Tibial nerve (tissue), 4 donors: ENCODE measurements around the gene MTCL1.

Source experiments
- CTCF ChIP-seq, 5 experiments: fragments of 200-600 bp in 3 of 5; fragments of 450-650 bp in 2 of 5; sonication (generic) in 3 of 5; IDR thresholded peaks; one replicate each; pipeline ENCODE4 v1.5.1; 2016 to 2019; ENCODE audit warnings: antibody characterized with exemption in 5 of 5, mild to moderate bottlenecking in 3 of 5, moderate library complexity in 2 of 5
- EP300 ChIP-seq, 2 donors: sonication (generic); formaldehyde crosslinking; IDR thresholded peaks; one replicate each; pipeline ENCODE4 v1.6.1; 2017; ENCODE audit warnings: antibody characterized with exemption in 2 of 2, mild to moderate bottlenecking in 1 of 2
- POLR2A ChIP-seq, 2 donors: fragments of 450-650 bp; IDR thresholded peaks; one replicate each; pipeline ENCODE4 v1.6.1; 2017; ENCODE audit warnings: antibody characterized with exemption in 2 of 2, mild to moderate bottlenecking in 2 of 2, moderate library complexity in 2 of 2

- no peak for TF ChIP-seq CTCF (IDR thresholded peaks at IDR 0.05)
- no peak for TF ChIP-seq POLR2A (IDR thresholded peaks at IDR 0.05)
- no peak for TF ChIP-seq EP300 (IDR thresholded peaks at IDR 0.05)
Observed at GRCh38 chr18:8658858-8659485, 46.4 kb upstream of the MTCL1 start.
